GM06990 (cell line): ENCODE results near the gene ANKS6.

Experiments used
- DNase-seq: peaks from one replicate; pipeline ENCODE4 v3.0.0-alpha.2; 2011; ENCODE audit not compliant: insufficient read length; ENCODE audit errors: extremely low read depth
- H3K27me3 ChIP-seq: replicated peaks from 2 replicates; pipeline ENCODE4 v1.6.0; 2011; ENCODE audit warnings: low read length; ENCODE audit not compliant: control insufficient read depth, insufficient read depth
- H3K36me3 ChIP-seq: 2 replicates; pipeline ENCODE4 v1.5.1; 2011; ENCODE audit warnings: low read length; ENCODE audit not compliant: control insufficient read depth, insufficient read depth
- H3K4me3 ChIP-seq: replicated peaks from 2 replicates; pipeline ENCODE4 v1.5.1; 2011; ENCODE audit warnings: low read depth, mild to moderate bottlenecking, control low read depth, low read length
- TF ChIP-seq, protein P1 (sequence below): IDR thresholded peaks from 2 replicates; pipeline ENCODE4 v1.5.1; 2011; ENCODE audit warnings: low read length, control low read depth, mild to moderate bottlenecking, inconsistent platforms; ENCODE audit not compliant: insufficient read depth, poor library complexity, severe bottlenecking

The ANKS6 gene

GRCh38 chr9:98771209-98771874, 25.0 kb downstream of the ANKS6 start:
- Histone ChIP-seq H3K36me3 (peaks cover 1% of the 10 kb centered on the region; the same call in 1 of the 2 replicates), H3K4me3 (no peak overlapping the region), H3K27me3 (no peaks in the 10 kb centered on the region)
- TF ChIP-seq, protein P1, sequence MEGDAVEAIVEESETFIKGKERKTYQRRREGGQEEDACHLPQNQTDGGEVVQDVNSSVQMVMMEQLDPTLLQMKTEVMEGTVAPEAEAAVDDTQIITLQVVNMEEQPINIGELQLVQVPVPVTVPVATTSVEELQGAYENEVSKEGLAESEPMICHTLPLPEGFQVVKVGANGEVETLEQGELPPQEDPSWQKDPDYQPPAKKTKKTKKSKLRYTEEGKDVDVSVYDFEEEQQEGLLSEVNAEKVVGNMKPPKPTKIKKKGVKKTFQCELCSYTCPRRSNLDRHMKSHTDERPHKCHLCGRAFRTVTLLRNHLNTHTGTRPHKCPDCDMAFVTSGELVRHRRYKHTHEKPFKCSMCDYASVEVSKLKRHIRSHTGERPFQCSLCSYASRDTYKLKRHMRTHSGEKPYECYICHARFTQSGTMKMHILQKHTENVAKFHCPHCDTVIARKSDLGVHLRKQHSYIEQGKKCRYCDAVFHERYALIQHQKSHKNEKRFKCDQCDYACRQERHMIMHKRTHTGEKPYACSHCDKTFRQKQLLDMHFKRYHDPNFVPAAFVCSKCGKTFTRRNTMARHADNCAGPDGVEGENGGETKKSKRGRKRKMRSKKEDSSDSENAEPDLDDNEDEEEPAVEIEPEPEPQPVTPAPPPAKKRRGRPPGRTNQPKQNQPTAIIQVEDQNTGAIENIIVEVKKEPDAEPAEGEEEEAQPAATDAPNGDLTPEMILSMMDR: no peak
- no peak for DNase-seq

DNA sequence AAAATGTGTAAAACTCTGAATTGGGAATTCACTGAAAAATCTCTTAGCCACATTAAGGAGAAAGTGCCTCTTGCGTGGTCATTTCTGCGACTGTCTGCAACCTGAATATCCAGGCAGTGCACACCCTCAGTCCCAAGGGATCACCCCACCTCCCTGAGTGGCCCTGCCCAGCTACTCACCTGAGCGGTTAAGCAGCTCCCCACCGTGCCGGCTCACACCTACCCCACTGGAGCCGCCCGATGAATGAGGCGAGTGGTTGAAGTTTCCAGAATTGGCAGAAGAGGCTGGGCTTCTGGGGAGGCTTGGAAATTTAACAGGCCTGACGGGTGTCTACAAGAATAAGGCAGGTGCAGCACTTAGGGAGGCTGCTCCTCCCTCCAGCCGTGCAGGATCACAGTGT, 25.6 kb downstream of the ANKS6 start:
- TF ChIP-seq, protein P1: no peak
- H3K36me3 ChIP-seq: peaks cover 1% of the 10 kb centered on the region; the same call in 1 of the 2 replicates
- H3K27me3 ChIP-seq: no peaks in the 10 kb centered on the region
- DNase-seq: no peak
- H3K4me3 ChIP-seq: no peak overlapping the region

DNA sequence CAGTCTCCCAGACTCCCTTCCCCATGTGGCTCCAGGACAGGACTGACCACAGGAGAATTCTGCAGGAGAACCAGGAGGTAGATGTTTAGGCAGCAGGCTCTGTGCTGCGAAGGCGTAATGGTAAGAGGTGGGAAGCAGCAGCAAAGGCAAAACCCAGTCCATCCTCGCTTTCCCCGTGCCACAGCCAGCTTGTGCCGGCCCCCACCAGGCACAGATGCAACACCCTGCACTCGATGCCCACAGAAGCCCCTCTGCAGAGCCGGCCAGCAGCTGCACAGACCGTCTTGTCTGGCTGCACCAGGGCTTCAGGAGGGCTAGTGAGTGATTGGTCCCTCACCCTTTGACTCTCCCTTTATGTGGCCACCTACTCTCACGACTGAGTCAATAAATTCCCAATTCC, 28.0 kb downstream of the ANKS6 start:
- no peaks in the 10 kb centered on the region for H3K27me3 ChIP-seq
- H3K4me3 ChIP-seq: no peak overlapping the region
- no peak for DNase-seq
- peaks cover 1% of the 10 kb centered on the region; the same call in 1 of the 2 replicates for H3K36me3 ChIP-seq
- TF ChIP-seq, protein P1: no peak

- TF ChIP-seq, protein P1: no peak
- Histone ChIP-seq H3K4me3 (no peak overlapping the region), H3K27me3 (no peaks in the 10 kb centered on the region), H3K36me3 (peaks cover 1% of the 10 kb centered on the region; the same call in 1 of the 2 replicates)
- no peak for DNase-seq
Measured at GRCh38 chr9:98767915-98768314, 28.4 kb downstream of the ANKS6 start.

GRCh38 chr9:98767196-98767595, 29.2 kb downstream of the ANKS6 start:
- Histone ChIP-seq H3K4me3 (no peak overlapping the region), H3K36me3 (peaks cover 1% of the 10 kb centered on the region; the same call in 1 of the 2 replicates), H3K27me3 (no peaks in the 10 kb centered on the region)
- DNase-seq: no peak
- TF ChIP-seq, protein P1: no peak
